ENCODE data around the gene TRAPPC3. TPM values are rescaled to one million over a fixed set of nuclear protein-coding genes. Genes with fewer than 3 reads are reported as not detected.

Gene TRAPPC3
- total and polyA plus RNA-seq, 7 donors: 34.8 to 91.8 (median 43.8) TPM

DNA sequence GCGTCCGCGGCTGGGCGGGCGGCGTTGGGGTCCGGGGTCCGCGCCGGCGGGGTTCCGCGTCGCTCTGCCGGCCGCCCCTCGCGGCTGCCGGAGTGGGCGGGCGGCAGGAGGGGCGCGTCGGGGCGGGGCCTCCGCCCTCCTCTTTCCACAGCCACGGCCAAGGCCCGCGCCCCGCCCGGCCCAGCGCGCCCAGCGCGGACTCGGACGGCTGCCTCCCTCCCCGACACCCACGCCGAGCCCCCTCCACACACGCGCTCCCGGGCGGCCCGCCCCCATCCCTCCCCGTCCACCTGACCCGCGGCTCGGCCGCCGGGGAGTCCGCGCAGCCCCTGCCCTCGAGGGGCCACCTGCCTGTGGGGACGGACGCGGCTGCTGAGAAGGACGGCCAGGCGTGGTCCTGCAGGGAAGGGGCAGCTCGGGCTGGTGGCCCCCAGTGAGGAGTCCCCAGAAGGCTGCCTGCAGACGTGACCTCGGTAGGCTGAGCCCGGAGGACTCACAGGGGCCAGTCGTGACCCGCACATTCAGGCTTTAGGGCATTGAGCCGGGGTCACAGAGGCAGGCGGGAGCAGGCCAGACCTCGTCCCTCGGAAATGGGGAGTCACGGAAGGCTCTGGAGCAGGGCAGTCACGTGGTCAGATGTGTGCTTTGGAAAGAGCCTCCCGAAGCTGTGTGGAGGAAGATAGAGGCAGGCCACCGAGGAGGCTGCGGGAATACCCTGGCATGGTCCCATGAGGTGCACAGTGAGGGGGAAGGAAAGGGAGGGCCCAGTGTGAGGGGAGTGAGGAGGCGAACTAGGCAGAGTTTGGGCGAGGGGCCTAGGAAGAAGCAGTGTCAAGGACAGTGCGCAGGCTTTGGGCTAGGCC is 23.9 kb downstream of the TRAPPC3 start, which contains the start of gene COL8A2:
Gene COL8A2, minus strand, starts transcription at position 94 of the 863 bp plus-strand sequence. CDS start 24,980 bp downstream, outside the sequence.
- ATAC-seq: peak in 3 of 4 donors; percentile 23 to 38 (median 33)
- no peak for TF ChIP-seq CTCF (IDR thresholded peaks at IDR 0.05)
- H3K27me3 ChIP-seq (ENCODE audit: insufficient read depth in 3 of 3, low read length in 2 of 3): peaks cover 0 to 16% (median 10%) of the 10 kb centered on the region in 3 donors
- H3K36me3 ChIP-seq (ENCODE audit: insufficient read depth in 1 of 2, low read depth in 1 of 2): no peaks in the 10 kb centered on the region
- H3K27ac ChIP-seq: no peak within 1 kb of the TSS
- no peaks in the 10 kb centered on the region for H3K4me1 ChIP-seq
- 10 to 25% (median 18%) methylated on average over 30 to 77 of the region's 77 CpGs for WGBS, 3 donors
- no peaks in the 10 kb centered on the region for H3K9me3 ChIP-seq
- DNase-seq: peak; percentile 49 to 62
- intact Hi-C loops (cut with DNase I): no loop called here
- H3K4me3 ChIP-seq: peak within 1 kb of the TSS; percentile 40

DNA sequence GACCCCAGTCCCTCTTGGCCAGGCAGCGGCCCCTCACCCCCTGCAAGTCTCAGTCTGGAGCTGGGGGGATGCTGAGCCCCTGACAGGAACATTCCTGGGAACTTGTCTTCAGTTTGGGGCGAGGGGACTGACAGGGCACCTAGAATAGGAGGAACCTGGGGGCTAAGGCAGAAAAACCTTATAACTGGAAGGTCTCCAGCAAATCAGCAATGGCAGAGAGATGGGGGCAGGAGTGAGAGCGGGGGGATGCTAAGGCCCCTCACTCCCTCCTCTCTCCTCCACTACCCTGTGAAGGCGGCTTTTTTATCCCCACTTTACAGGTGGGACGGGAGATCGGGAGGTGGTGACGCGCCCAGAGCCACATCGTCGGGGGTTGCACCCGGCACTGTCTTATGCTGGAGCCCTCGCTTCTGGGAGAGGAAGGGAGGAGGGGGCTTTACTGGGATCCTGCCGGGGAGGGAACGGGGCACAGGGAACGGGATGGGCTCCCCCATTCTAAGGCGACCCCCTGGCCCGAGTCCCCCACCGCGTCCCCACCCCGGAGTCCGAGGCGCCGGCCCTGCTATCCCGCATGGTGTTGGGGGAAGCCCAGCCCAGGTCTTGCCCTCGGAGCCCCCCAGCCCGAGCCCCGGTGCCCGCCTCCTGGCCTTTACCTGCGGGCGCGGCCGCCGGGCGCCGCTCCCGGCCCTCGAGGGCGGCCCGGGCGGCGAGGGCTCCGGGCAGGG is 24.7 kb downstream of the TRAPPC3 start:
- Histone ChIP-seq H3K36me3 (ENCODE audit: insufficient read depth in 1 of 2, low read depth in 1 of 2) (no peaks in the 10 kb centered on the region), H3K4me3 (peak overlapping the region; percentile 28), H3K27me3 (ENCODE audit: insufficient read depth in 3 of 3, low read length in 2 of 3) (peaks cover 0 to 16% (median 10%) of the 10 kb centered on the region in 3 donors), H3K27ac (no peak overlapping the region), H3K9me3 (no peaks in the 10 kb centered on the region), H3K4me1 (no peaks in the 10 kb centered on the region)
- intact Hi-C loops (cut with DNase I): no loop called here
- no peak for TF ChIP-seq CTCF (IDR thresholded peaks at IDR 0.05)
- 25 to 52% (median 42%) methylated on average over 15 to 42 of the region's 42 CpGs for WGBS, 3 donors
- DNase-seq (no peak), ATAC-seq (no peak)

- no peak for DNase-seq
- no peak overlapping the region for H3K27ac ChIP-seq
- peaks cover 0 to 16% (median 10%) of the 10 kb centered on the region in 3 donors for H3K27me3 ChIP-seq (ENCODE audit: insufficient read depth in 3 of 3, low read length in 2 of 3)
- WGBS, 3 donors: 60 to 69% (median 68%) methylated on average over 8 of the region's 8 CpGs
- ATAC-seq: no peak
- no peak overlapping the region for H3K4me3 ChIP-seq
- no peaks in the 10 kb centered on the region for H3K36me3 ChIP-seq (ENCODE audit: insufficient read depth in 1 of 2, low read depth in 1 of 2)
- H3K9me3 ChIP-seq: no peaks in the 10 kb centered on the region
- TF ChIP-seq CTCF (IDR thresholded peaks at IDR 0.05): no peak
- no peaks in the 10 kb centered on the region for H3K4me1 ChIP-seq
- intact Hi-C loops (cut with DNase I): no loop called here
These were observed 25.9 kb downstream of the TRAPPC3 start for GRCh38 chr1:36123356-36123755.

- H3K4me1 ChIP-seq: no peaks in the 10 kb centered on the region
- no peak for DNase-seq
- intact Hi-C loops (cut with DNase I): no loop called here
- H3K27ac ChIP-seq: no peak overlapping the region
- ATAC-seq: no peak
- H3K9me3 ChIP-seq: no peaks in the 10 kb centered on the region
- peaks cover 0 to 16% (median 10%) of the 10 kb centered on the region in 3 donors for H3K27me3 ChIP-seq (ENCODE audit: insufficient read depth in 3 of 3, low read length in 2 of 3)
- no peak overlapping the region for H3K4me3 ChIP-seq
- 85 to 91% (median 86%) methylated on average over 12 of the region's 12 CpGs for WGBS, 3 donors
- no peak for TF ChIP-seq CTCF (IDR thresholded peaks at IDR 0.05)
- no peaks in the 10 kb centered on the region for H3K36me3 ChIP-seq (ENCODE audit: insufficient read depth in 1 of 2, low read depth in 1 of 2)
These were observed 26.9 kb downstream of the TRAPPC3 start for GRCh38 chr1:36122062-36123030.
